ENCODE results near the gene CCR6. TPM values are rescaled to one million over a fixed set of nuclear protein-coding genes. Genes with fewer than 3 reads are reported as not detected.

The CCR6 gene
- total and polyA plus RNA-seq, 2 donors (not counting 3 experiments of a cell fraction or from before 2014, with no cell fraction given), result not detected

- Histone ChIP-seq H3K27ac (ENCODE audit: insufficient read depth, low read depth, low read length) (no peak overlapping the region), H2AFZ (ENCODE audit: low read depth, low read length) (no peak overlapping the region), H3K27me3 (ENCODE audit: control insufficient read depth in 2 of 2, insufficient read depth in 2 of 2, low read length in 2 of 2) (no peaks in the 10 kb centered on the region), H3K9me3 (replicated peaks; ENCODE audit: control insufficient read depth, insufficient read depth, low read length) (no peaks in the 10 kb centered on the region), H3K4me3 (replicated peaks in 1 of 3; ENCODE audit: insufficient read depth in 1 of 3, low read depth in 1 of 3, low read length in 3 of 3) (no peak overlapping the region), H3K9ac (replicated peaks; ENCODE audit: extremely low read depth, insufficient read depth, low read length) (no peak overlapping the region), H3K36me3 (ENCODE audit: control insufficient read depth in 2 of 2, extremely low read depth in 1 of 2, insufficient read depth in 2 of 2, low read length in 2 of 2) (no peaks in the 10 kb centered on the region), H3K4me2 (ENCODE audit: insufficient read depth, low read length) (no peak overlapping the region), H3K9me1 (replicated peaks; ENCODE audit: control insufficient read depth, extremely low read depth, insufficient read depth, low read length) (no peaks in the 10 kb centered on the region), H3K79me2 (ENCODE audit: control insufficient read depth, insufficient read depth, low read length) (no peaks in the 10 kb centered on the region), H3K4me1 (ENCODE audit: control insufficient read depth, extremely low read depth, insufficient read depth, low read length) (no peaks in the 10 kb centered on the region), H4K20me1 (replicated peaks; ENCODE audit: control insufficient read depth, extremely low read depth, insufficient read depth, low read length) (no peaks in the 10 kb centered on the region)
- FAIRE-seq, result no peak
- POLR2A ChIA-PET, result no interaction called here
- no TSS peak for BruUV-seq (replicated peaks)
- dilution Hi-C loops (cut with MboI; ENCODE audit: extremely low pct_ligation_motif_present, low sequenced_read_pairs) (no loop called here), intact Hi-C loops (cut with micrococcal nuclease) (no loop called here)
- CTCF ChIA-PET, result no interaction called here
- TF ChIP-seq CTCF (IDR thresholded peaks at IDR 0.05; ENCODE audit: extremely low read depth in 1 of 2, insufficient read depth in 1 of 2, low read depth in 1 of 2, low read length in 2 of 2), result no peak
- no peak for TF ChIP-seq FOS (IDR thresholded peaks at IDR 0.05; ENCODE audit: borderline replicate concordance, insufficient read depth, low read length)
- TF ChIP-seq EZH2 (IDR thresholded peaks at IDR 0.05; ENCODE audit: borderline replicate concordance, low read depth, low read length, severe bottlenecking), result no peak
- no peak for TF ChIP-seq POLR2A (IDR thresholded peaks at IDR 0.05; ENCODE audit: low read depth, low read length)
- TF ChIP-seq GATA2 (IDR thresholded peaks at IDR 0.05; ENCODE audit: insufficient read depth, insufficient read length, low read depth, low read length), result no peak
- no peak for TF ChIP-seq POLR2AphosphoS5 (IDR thresholded peaks at IDR 0.05; ENCODE audit: insufficient read depth, low read depth, low read length)
- no peak for TF ChIP-seq MAX (IDR thresholded peaks at IDR 0.05; ENCODE audit: insufficient read depth, insufficient read length)
- no peak for DNase-seq (ENCODE audit: low read depth, low spot score)
Observed at GRCh38 chr6:167118839-167119238, 4.1 kb upstream of the CCR6 start.

Data from endothelial cell of umbilical vein (primary cell).